Activated T-helper 2 cell treated with anti-CD3 and anti-CD28 coated beads, Interferon-gamma antibody, Interleukin-2, Interleukin-4, amounts not matched to agents 10 μg/mL and 5 μg/mL and 100 μg/mL, durations not matched to agents 14 hours and 24 hours and 36 hours (primary cell): ENCODE measurements around the gene AUTS2. TPM values are rescaled to one million over a fixed set of nuclear protein-coding genes. Genes with fewer than 3 reads are reported as not detected.
A peak's percentile ranks its signal among the peaks of the same experiment; 100 is the strongest.

Source experiments
- DNase-seq: peaks from one replicate; pipeline ENCODE4 v3.0.0; 2021; ENCODE audit warnings: low spot score
- H3K27ac Mint-ChIP-seq: one replicate; pipeline ENCODE4 v1.8.0; 2021; ENCODE audit warnings: mixed read lengths
- H3K27me3 Mint-ChIP-seq: one replicate; pipeline ENCODE4 v1.8.0; 2021; ENCODE audit warnings: low read depth, mixed read lengths
- H3K36me3 Mint-ChIP-seq: one replicate; pipeline ENCODE4 v1.8.0; 2021; ENCODE audit warnings: low read depth, mixed read lengths
- H3K4me1 Mint-ChIP-seq: one replicate; pipeline ENCODE4 v1.8.0; 2021; ENCODE audit warnings: low read depth, mixed read lengths
- H3K4me3 Mint-ChIP-seq: one replicate; pipeline ENCODE4 v1.8.0; 2021; ENCODE audit warnings: low read depth, mild to moderate bottlenecking, moderate library complexity, mixed read lengths
- H3K9me3 Mint-ChIP-seq: one replicate; pipeline ENCODE4 v1.8.0; 2021; ENCODE audit warnings: mixed read lengths
- intact Hi-C: fragments of 100-400 bp; cut with micrococcal nuclease; formaldehyde crosslinking; loops from one replicate; pipeline ENCODE4 v1.15.1; 2023
- total RNA-seq: library from RNA; stranded (reverse); gene quantifications from 2 replicates; pipeline ENCODE4 v1.2.3, GENCODE V29; 2022

AUTS2 gene
- total RNA-seq, 1 donor from 2014 or later, result 1.1 TPM

DNA sequence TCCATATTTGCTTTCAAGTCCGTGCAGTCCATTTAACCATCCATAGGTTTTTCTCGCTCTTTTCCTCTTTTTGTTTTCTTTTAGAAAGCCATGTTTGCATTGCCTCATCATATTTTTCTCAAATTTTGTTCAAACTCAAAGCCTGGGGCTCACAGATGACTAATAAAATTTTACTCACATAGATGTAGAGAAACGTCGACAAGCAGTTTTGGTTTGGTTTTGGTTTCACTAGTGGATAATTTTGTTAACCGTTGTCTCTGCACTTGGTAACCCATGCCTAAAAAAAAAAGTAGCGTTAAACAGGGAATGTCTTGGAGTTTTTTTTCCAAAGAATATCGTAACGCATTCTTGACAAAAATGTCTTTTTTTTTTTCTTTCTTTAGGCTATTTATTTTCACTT lies 1189.5 kb downstream of the AUTS2 start:
- intact Hi-C loops, result no loop called here
- Mint-ChIP-seq H3K4me3 (no peak overlapping the region), H3K36me3 (peaks cover 4% of the 10 kb centered on the region), H3K4me1 (peaks cover 8% of the 10 kb centered on the region), H3K27ac (peak overlapping the region; percentile 58), H3K9me3 (peaks cover 4% of the 10 kb centered on the region), H3K27me3 (no peaks in the 10 kb centered on the region)
- no peak for DNase-seq

DNA sequence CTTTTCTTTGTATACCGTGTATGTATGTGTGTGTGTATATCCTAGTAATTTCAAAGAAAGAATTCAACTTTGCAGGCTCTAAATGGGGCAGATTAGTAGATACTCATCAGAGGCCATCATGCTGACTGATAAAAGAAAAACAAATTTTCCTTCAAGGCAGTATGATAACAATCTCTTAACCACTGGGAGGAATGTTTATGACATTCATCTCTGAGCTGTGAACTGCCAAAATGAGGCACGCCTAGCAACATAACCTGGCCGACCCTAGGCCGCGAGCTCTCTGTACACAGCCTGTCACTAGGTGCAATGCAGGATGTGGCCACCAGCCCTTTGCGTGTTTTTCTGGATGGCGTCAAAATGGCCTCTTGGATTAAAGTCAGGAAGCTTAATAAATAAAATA lies 1190.0 kb downstream of the AUTS2 start:
- H3K27me3 Mint-ChIP-seq, result no peaks in the 10 kb centered on the region
- DNase-seq, result peak; percentile 21
- intact Hi-C loops, result no loop called here
- H3K27ac Mint-ChIP-seq, result no peak overlapping the region
- H3K36me3 Mint-ChIP-seq, result peaks cover 4% of the 10 kb centered on the region
- H3K9me3 Mint-ChIP-seq, result peaks cover 4% of the 10 kb centered on the region
- no peak overlapping the region for H3K4me3 Mint-ChIP-seq
- H3K4me1 Mint-ChIP-seq, result peaks cover 8% of the 10 kb centered on the region

DNA sequence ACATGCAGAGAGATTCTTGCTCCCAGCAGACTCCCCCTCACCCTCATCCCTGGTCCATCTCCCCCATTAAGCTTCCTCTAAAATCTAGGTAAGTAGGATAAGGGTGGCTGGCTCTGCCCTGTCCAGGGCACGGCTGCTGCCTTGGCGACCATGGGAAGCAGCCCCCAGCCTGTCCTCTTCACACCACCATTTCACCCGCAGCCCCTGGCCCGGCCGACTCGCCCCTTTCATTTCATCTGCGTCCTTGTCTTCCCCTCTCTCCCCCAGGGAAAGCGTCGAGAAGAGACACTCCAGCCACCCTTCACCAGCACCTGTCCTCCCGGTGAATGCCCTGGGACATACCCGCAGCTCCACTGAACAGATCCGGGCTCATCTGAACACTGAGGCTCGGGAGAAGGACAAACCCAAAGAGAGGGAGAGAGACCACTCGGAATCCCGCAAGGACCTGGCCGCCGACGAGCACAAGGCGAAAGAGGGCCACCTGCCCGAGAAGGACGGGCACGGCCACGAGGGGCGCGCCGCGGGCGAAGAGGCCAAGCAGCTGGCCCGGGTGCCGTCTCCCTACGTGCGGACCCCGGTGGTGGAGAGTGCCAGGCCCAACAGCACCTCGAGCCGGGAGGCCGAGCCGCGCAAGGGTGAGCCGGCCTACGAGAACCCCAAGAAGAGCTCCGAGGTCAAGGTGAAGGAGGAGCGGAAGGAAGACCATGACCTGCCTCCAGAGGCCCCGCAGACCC lies 1191.4 kb downstream of the AUTS2 start:
- Mint-ChIP-seq H3K4me1 (peaks cover 8% of the 10 kb centered on the region), H3K27ac (no peak overlapping the region), H3K4me3 (no peak overlapping the region), H3K9me3 (peaks cover 8% of the 10 kb centered on the region), H3K27me3 (no peaks in the 10 kb centered on the region), H3K36me3 (peaks cover 4% of the 10 kb centered on the region)
- no peak for DNase-seq
- intact Hi-C loops, result no loop called here

DNA sequence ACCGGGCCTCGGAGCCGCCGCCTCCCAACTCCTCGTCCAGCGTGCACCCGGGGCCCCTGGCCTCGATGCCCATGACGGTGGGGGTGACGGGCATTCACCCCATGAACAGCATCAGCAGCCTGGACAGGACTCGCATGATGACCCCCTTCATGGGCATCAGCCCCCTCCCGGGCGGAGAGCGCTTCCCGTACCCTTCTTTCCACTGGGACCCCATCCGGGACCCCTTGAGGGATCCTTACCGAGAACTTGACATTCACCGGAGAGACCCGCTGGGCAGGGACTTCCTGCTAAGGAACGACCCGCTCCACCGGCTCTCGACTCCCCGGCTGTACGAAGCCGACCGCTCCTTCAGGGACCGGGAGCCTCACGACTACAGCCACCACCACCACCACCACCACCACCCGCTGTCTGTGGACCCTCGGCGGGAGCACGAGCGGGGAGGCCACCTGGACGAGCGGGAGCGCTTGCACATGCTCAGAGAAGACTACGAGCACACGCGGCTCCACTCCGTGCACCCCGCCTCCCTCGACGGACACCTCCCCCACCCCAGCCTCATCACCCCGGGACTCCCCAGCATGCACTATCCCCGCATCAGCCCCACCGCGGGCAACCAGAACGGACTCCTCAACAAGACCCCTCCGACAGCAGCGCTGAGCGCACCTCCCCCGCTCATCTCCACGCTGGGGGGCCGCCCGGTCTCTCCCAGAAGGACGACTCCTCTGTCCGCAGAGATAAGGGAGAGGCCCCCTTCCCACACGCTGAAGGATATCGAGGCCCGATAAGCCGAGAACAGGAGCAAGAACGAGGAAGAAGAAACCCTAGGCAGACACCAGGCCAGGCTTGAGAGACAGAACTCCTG lies 1192.2 kb downstream of the AUTS2 start:
- no peak for DNase-seq
- no peak overlapping the region for H3K4me3 Mint-ChIP-seq
- H3K36me3 Mint-ChIP-seq, result peaks cover 4% of the 10 kb centered on the region
- H3K9me3 Mint-ChIP-seq, result peaks cover 8% of the 10 kb centered on the region
- H3K27me3 Mint-ChIP-seq, result no peaks in the 10 kb centered on the region
- H3K4me1 Mint-ChIP-seq, result peaks cover 8% of the 10 kb centered on the region
- intact Hi-C loops, result no loop called here
- no peak overlapping the region for H3K27ac Mint-ChIP-seq

DNA sequence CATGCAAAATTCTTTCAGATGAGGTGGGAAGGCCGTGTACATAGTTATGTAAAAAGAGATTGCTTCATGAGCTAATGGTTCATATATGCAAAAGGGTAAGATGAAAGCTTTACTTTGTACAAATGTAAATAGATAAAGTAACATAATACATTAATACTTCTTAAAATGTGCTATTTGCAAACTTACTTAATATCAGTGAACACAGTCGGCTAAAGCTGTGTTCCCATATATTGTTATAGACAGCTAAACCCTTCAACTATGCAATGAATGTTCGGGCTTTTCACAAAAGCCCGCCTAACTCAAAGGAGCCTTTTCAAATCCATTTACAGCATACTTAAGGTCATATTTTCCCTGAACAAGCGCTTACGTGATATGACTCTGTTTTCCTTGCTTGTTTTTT lies 1193.1 kb downstream of the AUTS2 start:
- no peaks in the 10 kb centered on the region for H3K27me3 Mint-ChIP-seq
- peaks cover 8% of the 10 kb centered on the region for H3K4me1 Mint-ChIP-seq
- no peak for DNase-seq
- peaks cover 8% of the 10 kb centered on the region for H3K9me3 Mint-ChIP-seq
- intact Hi-C loops, result no loop called here
- peaks cover 4% of the 10 kb centered on the region for H3K36me3 Mint-ChIP-seq
- H3K27ac Mint-ChIP-seq, result no peak overlapping the region
- no peak overlapping the region for H3K4me3 Mint-ChIP-seq

DNA sequence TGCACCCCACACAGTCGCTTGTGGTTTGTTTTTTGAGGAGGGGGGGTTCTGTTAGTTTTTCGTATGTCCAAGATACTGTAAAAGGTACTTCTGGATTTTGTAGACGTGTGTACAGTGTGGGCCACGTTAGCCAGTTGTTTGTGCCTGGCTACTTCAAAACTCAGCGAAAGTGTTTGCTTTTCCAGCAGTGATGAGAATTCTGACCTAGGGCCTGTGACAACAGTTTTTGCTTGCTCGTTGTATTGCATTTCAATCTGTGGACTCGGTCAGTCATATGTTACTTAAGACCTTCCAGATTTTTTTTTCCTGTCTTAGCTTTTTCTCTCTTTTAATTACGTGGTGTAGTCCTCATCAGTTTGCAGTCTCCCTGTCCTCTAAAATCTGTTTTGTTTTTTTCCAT lies 1194.8 kb downstream of the AUTS2 start:
- Mint-ChIP-seq H3K36me3 (no peaks in the 10 kb centered on the region), H3K4me1 (peaks cover 5% of the 10 kb centered on the region), H3K27me3 (no peaks in the 10 kb centered on the region), H3K27ac (no peak overlapping the region), H3K4me3 (no peak overlapping the region), H3K9me3 (peaks cover 11% of the 10 kb centered on the region)
- intact Hi-C loops, result no loop called here
- no peak for DNase-seq

DNA sequence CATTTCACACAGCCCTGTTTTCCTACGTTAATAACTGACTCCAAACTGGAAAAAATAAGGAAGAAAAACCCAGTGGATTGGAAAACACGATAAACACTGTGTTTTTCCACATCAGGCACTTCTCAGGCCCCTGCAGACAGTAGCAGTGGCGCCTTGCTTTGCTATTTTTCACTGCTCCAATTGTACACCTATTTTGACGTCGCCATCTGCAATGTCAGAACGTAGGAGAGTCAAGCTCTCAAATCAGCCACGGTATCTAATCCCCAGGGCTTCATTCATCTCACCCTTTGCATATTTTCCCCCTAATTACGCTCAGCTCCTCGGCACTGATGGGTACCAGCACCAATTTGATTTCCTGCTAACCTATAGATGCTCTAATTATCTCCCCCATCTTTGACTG lies 1195.5 kb downstream of the AUTS2 start:
- H3K9me3 Mint-ChIP-seq, result peaks cover 13% of the 10 kb centered on the region
- no peak for DNase-seq
- H3K36me3 Mint-ChIP-seq, result no peaks in the 10 kb centered on the region
- H3K4me3 Mint-ChIP-seq, result no peak overlapping the region
- no peaks in the 10 kb centered on the region for H3K27me3 Mint-ChIP-seq
- no peak overlapping the region for H3K27ac Mint-ChIP-seq
- peaks cover 2% of the 10 kb centered on the region for H3K4me1 Mint-ChIP-seq
- intact Hi-C loops, result no loop called here

DNA sequence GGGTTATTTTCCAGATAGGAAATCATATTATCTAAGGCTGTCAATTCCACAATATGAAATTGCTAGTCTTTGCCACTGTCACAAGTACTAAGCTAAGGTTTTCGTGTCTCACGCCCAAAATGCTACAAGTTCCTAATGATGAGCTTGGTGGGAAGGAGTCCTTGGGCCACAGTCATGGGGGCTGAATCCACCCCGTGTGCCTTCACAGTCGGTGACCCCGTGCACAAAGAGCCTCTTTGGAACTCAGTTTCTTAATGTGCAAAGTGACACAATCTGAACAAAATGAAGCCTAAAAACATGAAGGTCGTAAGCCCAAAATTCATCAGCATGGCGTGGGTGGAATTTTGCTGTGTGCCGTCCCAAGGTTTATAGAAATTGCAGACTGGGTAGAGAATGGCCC lies 1196.7 kb downstream of the AUTS2 start:
- Mint-ChIP-seq H3K4me3 (no peak overlapping the region), H3K36me3 (no peaks in the 10 kb centered on the region), H3K27ac (no peak overlapping the region), H3K27me3 (no peaks in the 10 kb centered on the region), H3K4me1 (no peaks in the 10 kb centered on the region), H3K9me3 (peaks cover 18% of the 10 kb centered on the region)
- intact Hi-C loops, result no loop called here
- no peak for DNase-seq

DNA sequence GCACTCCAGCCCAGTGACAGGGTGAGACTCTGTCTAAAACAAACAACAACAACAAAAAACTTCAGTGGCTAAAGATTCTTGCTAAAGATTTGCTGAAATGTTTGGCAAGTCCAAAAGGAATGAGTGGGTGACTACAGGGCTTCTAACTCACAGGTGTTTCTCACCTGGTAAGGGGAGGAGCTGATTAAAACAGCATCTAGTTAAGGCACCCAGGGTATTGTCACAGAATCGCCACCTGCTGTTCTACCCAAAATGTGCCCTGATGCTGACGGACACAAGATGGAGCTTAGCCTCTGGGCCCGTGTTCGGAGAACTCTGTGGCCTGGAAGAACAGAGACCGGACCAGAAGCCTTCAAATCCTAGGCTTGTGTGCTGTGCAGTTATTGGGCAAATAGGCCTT lies 1197.7 kb downstream of the AUTS2 start:
- Mint-ChIP-seq H3K27ac (no peak overlapping the region), H3K27me3 (no peaks in the 10 kb centered on the region), H3K9me3 (peaks cover 26% of the 10 kb centered on the region), H3K4me1 (no peaks in the 10 kb centered on the region), H3K4me3 (no peak overlapping the region), H3K36me3 (no peaks in the 10 kb centered on the region)
- DNase-seq, result no peak
- intact Hi-C loops, result no loop called here

DNA sequence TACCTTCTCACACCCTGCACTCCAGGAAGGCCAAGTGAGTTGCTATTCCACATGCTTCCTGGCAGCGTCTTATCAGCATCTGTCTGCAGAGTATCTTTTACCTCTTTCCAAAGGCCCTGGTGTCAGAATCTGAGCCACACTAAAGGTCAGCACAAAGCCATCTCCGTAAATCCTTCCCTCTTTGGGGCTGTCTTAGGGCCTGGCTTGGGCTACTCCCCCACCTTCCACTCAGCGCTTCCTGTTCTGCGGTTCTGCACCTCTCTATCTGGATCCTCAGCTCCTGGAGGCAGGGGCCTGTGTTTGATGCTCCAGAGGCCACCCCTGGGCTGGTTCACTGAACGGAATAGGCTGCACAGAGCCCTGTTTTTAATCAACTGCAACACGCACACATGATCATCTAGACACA lies 1198.8 kb downstream of the AUTS2 start:
- no peak for DNase-seq
- no peaks in the 10 kb centered on the region for H3K4me1 Mint-ChIP-seq
- peaks cover 37% of the 10 kb centered on the region for H3K9me3 Mint-ChIP-seq
- no peak overlapping the region for H3K4me3 Mint-ChIP-seq
- H3K27ac Mint-ChIP-seq, result no peak overlapping the region
- no peaks in the 10 kb centered on the region for H3K27me3 Mint-ChIP-seq
- intact Hi-C loops, result no loop called here
- H3K36me3 Mint-ChIP-seq, result no peaks in the 10 kb centered on the region

DNA sequence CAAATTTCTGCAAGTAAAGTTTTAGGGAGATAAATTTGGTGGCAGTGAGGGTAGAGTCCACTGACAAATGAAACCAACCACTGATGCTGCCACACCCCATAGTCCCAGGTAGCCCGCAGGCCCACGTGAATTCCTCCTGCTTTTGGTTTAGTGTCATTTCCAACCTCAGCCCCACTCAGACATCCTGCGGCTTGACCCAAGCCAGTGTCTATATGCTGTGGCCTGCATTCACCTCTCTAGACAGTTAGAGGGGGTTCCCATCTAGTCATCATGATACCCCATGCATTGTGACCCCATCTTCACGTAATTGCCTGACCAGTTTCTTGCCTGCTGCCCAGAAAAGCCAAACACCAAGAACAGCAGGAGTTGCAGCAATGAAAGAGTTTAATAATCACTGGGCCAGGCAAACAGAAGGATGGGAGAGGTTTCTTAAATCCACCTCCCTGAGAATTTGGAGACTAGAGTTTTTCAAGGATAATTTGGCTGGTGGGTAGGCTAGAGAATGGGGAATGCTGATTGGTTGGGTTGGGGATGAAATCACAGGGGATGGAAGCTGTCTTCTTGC lies 1201.6 kb downstream of the AUTS2 start:
- no peak overlapping the region for H3K4me3 Mint-ChIP-seq
- peaks cover 39% of the 10 kb centered on the region for H3K9me3 Mint-ChIP-seq
- no peak overlapping the region for H3K27ac Mint-ChIP-seq
- H3K36me3 Mint-ChIP-seq, result no peaks in the 10 kb centered on the region
- no peaks in the 10 kb centered on the region for H3K27me3 Mint-ChIP-seq
- H3K4me1 Mint-ChIP-seq, result no peaks in the 10 kb centered on the region
- intact Hi-C loops, result no loop called here
- DNase-seq, result no peak

DNA sequence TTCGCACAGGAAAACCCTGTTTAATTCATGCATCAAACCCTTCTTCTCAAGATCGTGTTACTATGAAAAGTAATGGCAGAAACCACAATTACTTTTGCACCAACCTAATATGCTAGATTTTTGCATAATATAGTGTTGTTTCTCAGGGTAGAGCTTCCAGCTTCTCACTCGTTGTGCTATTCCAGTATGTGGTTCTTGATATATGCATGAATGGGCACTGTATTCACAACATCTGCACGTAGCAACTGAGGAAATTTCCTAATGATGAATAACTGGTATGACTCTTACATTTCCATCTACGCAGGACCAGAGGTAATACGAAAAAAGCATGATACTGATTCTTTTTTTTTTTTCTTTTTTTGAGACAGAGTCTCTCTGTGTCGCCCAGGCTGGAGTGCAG lies 1207.1 kb downstream of the AUTS2 start:
- no peaks in the 10 kb centered on the region for H3K27me3 Mint-ChIP-seq
- no peaks in the 10 kb centered on the region for H3K4me1 Mint-ChIP-seq
- no peak overlapping the region for H3K27ac Mint-ChIP-seq
- H3K4me3 Mint-ChIP-seq, result no peak overlapping the region
- intact Hi-C loops, result no loop called here
- H3K36me3 Mint-ChIP-seq, result no peaks in the 10 kb centered on the region
- DNase-seq, result no peak
- peaks cover 22% of the 10 kb centered on the region for H3K9me3 Mint-ChIP-seq

DNA sequence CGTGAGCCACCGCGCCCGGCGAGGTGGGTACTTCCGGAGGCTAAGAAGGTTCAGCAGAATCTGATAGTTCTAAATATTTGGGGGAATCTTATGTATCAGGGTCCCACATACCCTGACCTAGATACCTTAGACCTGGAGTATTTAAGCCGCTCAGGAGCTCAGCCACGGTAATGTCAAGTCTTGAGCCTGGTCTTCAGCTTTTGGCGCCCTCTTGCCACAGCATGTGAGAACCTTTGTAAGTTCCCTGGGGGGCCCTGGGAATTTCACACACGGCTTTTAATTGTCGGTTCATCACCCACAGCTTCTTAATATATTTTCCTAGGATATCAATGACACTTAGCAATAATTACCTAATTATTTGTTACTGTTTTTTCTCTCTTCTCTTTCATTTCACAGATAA lies 1209.4 kb downstream of the AUTS2 start:
- Mint-ChIP-seq H3K36me3 (no peaks in the 10 kb centered on the region), H3K27me3 (no peaks in the 10 kb centered on the region), H3K4me1 (no peaks in the 10 kb centered on the region), H3K4me3 (no peak overlapping the region), H3K27ac (no peak overlapping the region), H3K9me3 (peaks cover 11% of the 10 kb centered on the region)
- intact Hi-C loops, result no loop called here
- no peak for DNase-seq
